ENCODE data around the gene SATB2. TPM values are rescaled to one million over a fixed set of nuclear protein-coding genes. Genes with fewer than 3 reads are reported as not detected.

Gene SATB2
- total RNA-seq, 1 experiment from 2014 or later = 13.8 TPM

- no peak for ATAC-seq
- no TSS peak for BruUV-seq (replicated peaks)
- Histone ChIP-seq H3K9me2 (ENCODE audit: insufficient read depth) (no peaks in the 10 kb centered on the region), H3K4me3 (replicated peaks in 1 of 2; ENCODE audit: low read depth in 1 of 2, low read length in 2 of 2) (no peak overlapping the region), H3K4me1 (ENCODE audit: control insufficient read depth in 1 of 2, insufficient read depth in 2 of 2, low read length in 2 of 2) (peaks cover 7 to 18% of the 10 kb centered on the region in 2 experiments), H3K27me3 (ENCODE audit: insufficient read depth, low read length) (no peaks in the 10 kb centered on the region), H3K9me3 (ENCODE audit: control insufficient read depth in 1 of 2, insufficient read depth in 1 of 2, low read depth in 1 of 2, low read length in 2 of 2) (no peaks in the 10 kb centered on the region), H3K4me2 (ENCODE audit: low read length) (no peak overlapping the region), H2AFZ (ENCODE audit: low read depth, low read length, poor library complexity, severe bottlenecking) (no peak overlapping the region), H4K20me1 (ENCODE audit: insufficient read depth) (no peaks in the 10 kb centered on the region), H3K36me3 (ENCODE audit: control insufficient read depth in 1 of 2, insufficient read depth in 2 of 2, low read length in 2 of 2) (peaks cover 0 to 2% of the 10 kb centered on the region in 2 experiments; a peak in 1 of 4 replicates), H3K27ac (ENCODE audit: low read depth, low read length) (no peak overlapping the region), H3K9ac (ENCODE audit: low read length) (no peak overlapping the region), H3K79me2 (ENCODE audit: insufficient read depth, low read length) (peaks cover 63% of the 10 kb centered on the region)
- ChIA-PET CTCF (interaction anchor here (1.0 to 2.0 kb wide), 2 partner anchors 19 to 36 kb away, joined by 3 to 7 read pairs; no protein-coding TSS in a partner anchor), POLR2A (interaction anchor here (1.4 kb wide), 1 partner anchor 7 kb away, joined by 3 read pairs; no protein-coding TSS in a partner anchor), RAD21 (ENCODE audit: low non-redundant PET in 1 of 2, low total read pairs in 2 of 2, uncharacterized antibody in 2 of 2, unreplicated experiment in 2 of 2) (no interaction called here)
- intact Hi-C loops (cut with micrococcal nuclease) = no loop called here
- no peak for TF ChIP-seq EZH2 (IDR thresholded peaks at IDR 0.05)
- TF ChIP-seq, protein P1, sequence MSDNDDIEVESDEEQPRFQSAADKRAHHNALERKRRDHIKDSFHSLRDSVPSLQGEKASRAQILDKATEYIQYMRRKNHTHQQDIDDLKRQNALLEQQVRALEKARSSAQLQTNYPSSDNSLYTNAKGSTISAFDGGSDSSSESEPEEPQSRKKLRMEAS (IDR thresholded peaks at IDR 0.05) = no peak
- no peak for TF ChIP-seq EZH2phosphoT487 (IDR thresholded peaks at IDR 0.05; ENCODE audit: borderline replicate concordance)
- no peak for TF ChIP-seq SRF (IDR thresholded peaks at IDR 0.05; ENCODE audit: low read depth)
- no peak for TF ChIP-seq ATF3 (IDR thresholded peaks at IDR 0.05)
- no peak for TF ChIP-seq POLR2A (IDR thresholded peaks at IDR 0.05; ENCODE audit: borderline replicate concordance, extremely low read depth, insufficient read depth, insufficient read length)
- no peak for TF ChIP-seq ZBTB33 (IDR thresholded peaks at IDR 0.05; ENCODE audit: extremely low read depth, insufficient replicate concordance, low read length)
- no peak for TF ChIP-seq TCF7L2 (IDR thresholded peaks at IDR 0.05; ENCODE audit: borderline replicate concordance, extremely low read depth, insufficient read depth, insufficient read length)
- no peak for TF ChIP-seq FOSL1 (IDR thresholded peaks at IDR 0.05; ENCODE audit: low read depth)
- no peak for TF ChIP-seq RAD21 (IDR thresholded peaks at IDR 0.05; ENCODE audit: low read depth)
- no peak for TF ChIP-seq POLR2AphosphoS5 (IDR thresholded peaks at IDR 0.05; ENCODE audit: low read depth, low read length)
- no peak for DNase-seq (ENCODE audit: low read depth, low spot score)
These were observed 5.3 kb downstream of the SATB2 start for GRCh38 chr2:199452260-199452990.

Data from HCT116 (cell line).